Right lobe of liver (tissue), 4 donors: ENCODE data around the gene DPP10.

Experiments used
- CTCF ChIP-seq, 4 donors: fragments of 200-600 bp in 3 of 4; fragments of 450-650 bp in 1 of 4; IDR thresholded peaks; one replicate each; pipeline versions ENCODE4 v1.5.1 to v1.8.0; 2016 to 2022; ENCODE audit warnings: antibody characterized with exemption in 4 of 4, mild to moderate bottlenecking in 2 of 4
- POLR2A ChIP-seq: fragments of 450-650 bp; IDR thresholded peaks from one replicate; pipeline ENCODE4 v1.6.1; 2017; ENCODE audit warnings: antibody characterized with exemption, mild to moderate bottlenecking
- donor health status: DM: no; HTN: no; CAD: no.
- donor health status: DM: no; HTN: no; CAD: no.
- donor health status: DM: no; HTN: yes; CAD: no.

GRCh38 chr2:115524452-115524851, 1082.0 kb downstream of the DPP10 start:
- no peak for TF ChIP-seq CTCF (IDR thresholded peaks at IDR 0.05)
- TF ChIP-seq POLR2A, result no peak
